Subcutaneous adipose tissue (tissue), 4 donors: ENCODE results near the gene SYNCRIP. TPM values are rescaled to one million over a fixed set of nuclear protein-coding genes. Genes with fewer than 3 reads are reported as not detected.

Experiments used
- total RNA-seq, 4 donors: library from RNA; depleted of rRNA; stranded (reverse); fragments of >200 nt; gene quantifications; one replicate each; pipeline ENCODE4 v1.1.0, GENCODE V29; 2016
- TF ChIP-seq, protein P1 (sequence below): fragments of 450-650 bp; IDR thresholded peaks from one replicate; pipeline ENCODE4 v1.5.1; 2016; ENCODE audit warnings: low read depth, mild to moderate bottlenecking, control low read depth, antibody characterized with exemption, moderate library complexity

Gene SYNCRIP
- total RNA-seq, 4 donors from 2014 or later = 54.6 to 84.3 (median 57.6) TPM

DNA sequence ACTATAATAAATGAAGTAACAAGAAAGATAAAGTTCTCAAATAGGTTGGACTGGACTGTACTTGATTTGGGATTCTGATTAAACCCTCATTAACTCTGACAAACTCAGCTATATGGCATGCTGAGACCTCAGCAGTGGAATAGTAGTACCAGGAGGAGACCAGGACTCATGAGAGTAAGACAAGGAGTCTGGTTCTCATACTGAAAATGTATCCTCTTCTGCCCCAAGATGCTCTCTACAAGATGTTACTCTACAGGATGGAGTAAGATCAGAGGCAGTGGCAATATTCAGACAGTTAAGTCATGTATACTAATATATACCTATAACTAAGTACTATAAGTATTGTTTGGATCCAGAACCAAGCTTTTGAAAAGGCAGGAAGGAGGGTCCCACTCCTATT lies 31.9 kb upstream of the SYNCRIP start:
- TF ChIP-seq, protein P1, sequence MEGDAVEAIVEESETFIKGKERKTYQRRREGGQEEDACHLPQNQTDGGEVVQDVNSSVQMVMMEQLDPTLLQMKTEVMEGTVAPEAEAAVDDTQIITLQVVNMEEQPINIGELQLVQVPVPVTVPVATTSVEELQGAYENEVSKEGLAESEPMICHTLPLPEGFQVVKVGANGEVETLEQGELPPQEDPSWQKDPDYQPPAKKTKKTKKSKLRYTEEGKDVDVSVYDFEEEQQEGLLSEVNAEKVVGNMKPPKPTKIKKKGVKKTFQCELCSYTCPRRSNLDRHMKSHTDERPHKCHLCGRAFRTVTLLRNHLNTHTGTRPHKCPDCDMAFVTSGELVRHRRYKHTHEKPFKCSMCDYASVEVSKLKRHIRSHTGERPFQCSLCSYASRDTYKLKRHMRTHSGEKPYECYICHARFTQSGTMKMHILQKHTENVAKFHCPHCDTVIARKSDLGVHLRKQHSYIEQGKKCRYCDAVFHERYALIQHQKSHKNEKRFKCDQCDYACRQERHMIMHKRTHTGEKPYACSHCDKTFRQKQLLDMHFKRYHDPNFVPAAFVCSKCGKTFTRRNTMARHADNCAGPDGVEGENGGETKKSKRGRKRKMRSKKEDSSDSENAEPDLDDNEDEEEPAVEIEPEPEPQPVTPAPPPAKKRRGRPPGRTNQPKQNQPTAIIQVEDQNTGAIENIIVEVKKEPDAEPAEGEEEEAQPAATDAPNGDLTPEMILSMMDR = no peak

DNA sequence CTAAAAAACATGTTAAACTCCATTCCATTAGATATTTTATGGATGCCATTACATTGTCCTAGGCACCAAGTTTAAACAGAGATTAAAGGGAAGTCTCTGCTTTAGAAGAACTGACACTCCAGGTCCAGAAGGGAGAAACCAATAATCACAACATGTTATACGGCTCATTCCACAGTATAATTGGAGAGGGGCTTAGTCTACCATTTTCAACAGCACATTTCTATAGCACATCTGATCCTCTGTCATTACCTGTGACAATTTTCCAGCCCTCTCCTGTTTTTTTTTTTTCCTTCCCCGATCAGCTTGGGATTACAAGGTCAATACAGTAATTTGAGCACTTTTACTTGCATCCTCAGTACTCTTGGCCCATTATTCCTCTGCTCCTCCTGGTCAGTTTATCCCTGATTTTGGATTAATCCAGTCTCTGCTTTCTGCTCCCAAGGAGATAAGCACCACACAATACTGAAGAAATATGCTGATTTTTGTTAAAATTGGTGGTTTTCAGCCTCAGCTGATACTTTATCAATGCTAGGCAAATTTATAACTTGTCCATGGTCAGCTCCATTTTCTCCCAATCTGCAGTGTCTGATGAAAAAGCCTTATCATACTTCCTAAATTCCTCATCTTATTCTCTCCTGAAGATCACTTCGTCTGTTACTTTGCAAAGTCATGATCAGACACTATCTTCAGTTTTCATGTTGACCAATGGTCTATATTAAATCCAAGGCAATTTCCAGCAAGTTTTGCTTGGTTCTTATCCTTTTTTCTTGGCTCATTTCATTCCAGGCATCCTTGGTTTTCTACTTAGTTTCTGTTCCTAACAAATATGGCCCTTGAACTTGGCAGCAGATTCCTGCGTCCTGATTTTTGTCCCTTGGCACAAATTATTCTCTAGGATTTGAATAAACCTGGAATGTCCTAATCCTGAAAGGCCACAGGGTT lies 30.8 kb upstream of the SYNCRIP start:
- TF ChIP-seq, protein P1 = no peak

DNA sequence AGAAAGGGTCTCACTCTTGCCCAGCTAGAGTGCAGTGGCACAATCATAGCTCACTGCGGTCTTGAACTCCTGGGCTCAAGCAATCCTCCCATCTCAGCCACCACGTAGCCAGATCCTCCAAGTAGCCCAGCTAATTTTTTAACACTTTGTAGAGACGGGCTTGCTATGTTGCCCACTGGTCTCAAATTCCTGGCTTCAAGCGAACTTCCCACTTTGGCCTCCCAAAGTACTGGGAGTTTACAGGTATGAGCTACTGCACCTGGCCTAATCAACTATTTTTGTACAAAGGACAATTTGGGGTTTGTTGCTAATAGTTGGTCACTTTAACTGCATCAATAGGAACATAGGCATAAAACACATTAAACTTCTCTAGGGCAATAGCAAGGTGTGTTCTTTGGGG lies 29.9 kb upstream of the SYNCRIP start:
- TF ChIP-seq, protein P1 = no peak

DNA sequence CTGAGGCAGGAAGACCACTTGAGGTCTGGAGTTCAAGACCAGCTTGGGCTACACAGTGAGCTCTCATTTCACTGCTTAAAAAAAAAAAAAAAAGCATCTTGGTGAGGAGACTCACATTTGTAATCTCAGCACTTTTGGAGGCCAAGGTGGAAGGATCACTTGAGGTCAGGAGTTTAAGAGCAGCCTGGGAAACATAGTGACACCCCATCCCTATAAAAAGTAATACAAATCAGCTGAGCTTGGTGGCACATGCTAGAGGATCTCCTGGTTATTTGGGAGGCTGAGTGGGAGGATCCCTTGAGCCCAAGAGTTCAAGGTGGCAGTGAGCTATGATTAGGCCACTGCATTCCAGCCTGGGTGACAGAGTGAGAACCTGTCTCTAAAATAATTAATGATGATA lies 29.4 kb upstream of the SYNCRIP start:
- TF ChIP-seq, protein P1 = no peak

DNA sequence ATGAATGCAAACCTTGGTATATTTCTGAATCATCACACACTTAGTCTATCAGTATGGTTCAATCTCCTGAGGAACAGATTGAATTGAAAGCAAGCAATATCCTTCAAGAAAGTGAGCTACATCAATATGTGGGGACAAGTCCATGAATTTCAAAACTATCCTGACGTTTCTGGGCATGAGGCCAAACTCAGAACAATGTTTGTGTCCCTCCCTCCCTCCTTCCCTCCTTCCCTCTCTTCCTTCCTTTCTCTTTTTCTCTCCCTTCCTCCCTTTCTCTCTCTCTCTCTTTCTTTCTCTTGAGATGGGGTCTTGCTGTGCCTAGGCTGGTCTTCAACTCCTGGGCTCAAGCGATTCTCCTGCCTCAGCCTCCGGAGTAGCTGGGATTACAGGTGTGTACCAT lies 27.9 kb upstream of the SYNCRIP start:
- TF ChIP-seq, protein P1 = no peak

DNA sequence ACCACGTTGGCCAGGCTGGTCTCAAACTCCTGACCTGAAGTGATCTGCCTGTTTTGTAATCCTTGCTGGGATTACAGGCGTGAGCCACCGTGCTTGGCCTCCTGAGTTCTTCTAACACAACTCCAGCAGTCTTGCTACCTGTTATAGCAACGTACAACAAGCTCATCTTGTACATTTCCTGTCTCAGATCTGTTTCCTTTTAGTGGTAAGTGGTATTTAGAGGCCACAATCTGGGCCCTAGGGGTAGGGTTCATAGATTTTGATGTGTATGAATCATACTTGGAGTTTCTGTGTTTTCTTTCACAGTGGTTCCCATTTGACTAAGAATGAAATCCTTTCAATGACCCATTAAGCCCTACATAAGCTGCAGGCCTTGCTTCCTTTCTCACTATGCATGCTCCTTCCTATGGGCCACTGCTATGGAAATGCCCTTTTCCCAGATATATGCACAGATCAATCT lies 27.1 kb upstream of the SYNCRIP start:
- TF ChIP-seq, protein P1 = no peak

DNA sequence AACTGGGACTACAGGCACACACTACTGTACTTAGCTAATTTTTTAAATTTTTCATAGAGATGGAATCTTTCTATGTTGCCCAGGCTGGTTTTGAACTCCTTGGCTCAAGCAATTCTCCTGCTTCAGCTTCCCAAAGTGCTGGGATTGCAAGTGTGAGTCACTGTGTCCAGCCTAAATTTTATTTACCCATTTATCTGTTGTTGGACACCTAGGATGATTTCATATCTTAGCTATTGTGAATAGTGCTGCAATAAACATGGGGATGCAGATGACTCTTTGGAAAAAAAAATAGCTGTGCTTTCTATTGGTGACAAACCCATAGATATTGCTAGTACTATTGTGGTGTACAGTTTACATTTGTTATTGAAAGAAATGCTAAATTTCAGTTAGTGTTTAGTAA lies 19.6 kb upstream of the SYNCRIP start:
- TF ChIP-seq, protein P1 = no peak
